Kasumi-1 (cell line): Measurements from ENCODE around the gene MESD.

Source experiments
- DNase-seq, 2 experiments: peaks; one replicate each; lab custom pipeline; 2025; lab: John Stamatoyannopoulos, UW

Gene MESD

GRCh38 chr15:80937718-80938117, 51.9 kb downstream of the MESD start:
- DNase-seq = no peak

- no peak for DNase-seq
These were observed 53.1 kb downstream of the MESD start for GRCh38 chr15:80936288-80937078.

DNA sequence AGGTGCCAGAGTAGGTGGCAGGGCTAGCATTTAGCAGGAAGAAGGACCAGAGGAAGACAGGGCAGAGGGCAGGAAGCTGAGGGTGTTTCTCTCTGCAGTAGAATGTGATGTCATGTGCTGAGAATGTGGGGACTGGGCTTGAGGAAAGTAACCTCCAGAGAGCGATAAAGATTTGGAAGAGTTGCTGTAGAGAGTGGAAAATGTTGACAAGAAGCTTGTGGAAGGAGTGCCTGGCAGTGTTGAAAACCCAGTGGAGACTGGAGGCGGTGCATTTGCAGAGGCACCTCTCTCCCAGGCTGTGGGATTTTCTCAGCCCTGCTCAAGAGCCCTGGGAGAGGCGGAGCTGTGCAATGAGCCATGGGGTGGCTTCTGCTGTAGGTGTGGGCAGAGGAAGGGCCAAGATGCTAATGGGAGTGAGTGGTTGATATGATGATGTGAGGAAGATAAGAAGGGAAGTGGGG, 54.8 kb downstream of the MESD start:
- DNase-seq = no peak

DNA sequence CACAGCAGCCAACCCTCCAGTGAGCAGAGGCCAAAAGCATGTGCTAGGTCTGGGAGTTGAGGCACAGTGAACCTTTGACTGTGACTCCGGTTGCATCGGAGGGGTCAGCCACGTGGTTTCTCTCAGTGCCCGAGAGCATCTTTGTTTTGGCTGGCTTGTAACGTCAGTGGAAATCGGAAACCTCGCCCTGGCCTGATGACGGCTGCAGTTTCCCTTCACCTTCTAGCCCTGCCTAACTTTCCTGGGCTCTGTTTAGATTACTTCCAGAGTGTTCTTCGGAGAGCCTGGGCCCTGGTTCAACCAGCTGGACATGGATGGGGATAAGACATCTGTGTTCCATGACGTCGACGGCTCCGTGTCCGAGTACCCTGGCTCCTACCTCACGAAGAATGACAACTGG, 56.6 kb downstream of the MESD start:
- DNase-seq = no peak

- DNase-seq = no peak
These were observed 57.2 kb downstream of the MESD start for GRCh38 chr15:80932513-80932815.

GRCh38 chr15:80931721-80932512, 57.7 kb downstream of the MESD start:
- DNase-seq = no peak

GRCh38 chr15:80931191-80931590, 58.4 kb downstream of the MESD start:
- DNase-seq = no peak

DNA sequence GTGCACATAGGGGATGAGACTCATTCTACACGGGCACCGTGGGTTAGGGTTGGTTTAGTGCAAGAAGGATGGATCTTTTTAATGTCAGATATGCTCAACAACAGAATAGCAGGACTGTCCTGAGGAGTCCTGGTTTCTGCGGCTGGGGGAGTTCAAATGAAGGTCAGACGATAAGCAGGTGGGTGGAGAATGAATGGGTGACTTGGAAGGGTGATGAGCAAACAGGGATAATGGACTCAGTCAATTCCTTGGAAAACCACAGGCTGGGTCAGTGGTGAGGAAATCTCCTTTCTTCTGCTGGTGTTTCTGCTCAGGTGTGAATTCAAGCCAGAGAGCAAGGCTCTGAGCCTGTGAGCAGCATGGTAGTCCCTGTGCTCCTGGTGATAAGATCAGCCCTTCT, 59.9 kb downstream of the MESD start:
- DNase-seq = no peak

GRCh38 chr15:80929225-80929624, 60.4 kb downstream of the MESD start:
- no peak for DNase-seq

GRCh38 chr15:80926126-80926525, 63.5 kb downstream of the MESD start:
- no peak for DNase-seq

DNA sequence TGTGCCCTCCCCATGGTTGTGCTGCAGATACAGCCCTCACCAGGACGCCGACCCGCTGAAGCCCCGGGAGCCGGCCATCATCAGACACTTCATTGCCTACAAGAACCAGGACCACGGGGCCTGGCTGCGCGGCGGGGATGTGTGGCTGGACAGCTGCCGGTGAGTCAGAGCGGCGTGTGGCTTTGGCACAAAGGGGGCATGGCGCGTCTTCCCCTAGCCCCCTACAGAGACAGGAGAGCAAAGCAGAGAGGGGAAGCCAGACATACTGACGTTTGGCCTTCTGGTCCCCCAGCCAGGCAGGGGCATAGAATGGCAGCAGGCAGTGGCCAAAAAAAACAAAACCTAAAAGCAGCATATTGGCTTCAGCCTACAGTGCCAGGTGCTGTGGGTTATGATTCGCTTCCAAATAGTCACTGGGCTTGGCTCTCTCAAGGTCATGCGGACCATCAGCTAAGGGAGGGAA, 64.0 kb downstream of the MESD start:
- DNase-seq = no peak

GRCh38 chr15:80924278-80924677, 65.3 kb downstream of the MESD start:
- no peak for DNase-seq

DNA sequence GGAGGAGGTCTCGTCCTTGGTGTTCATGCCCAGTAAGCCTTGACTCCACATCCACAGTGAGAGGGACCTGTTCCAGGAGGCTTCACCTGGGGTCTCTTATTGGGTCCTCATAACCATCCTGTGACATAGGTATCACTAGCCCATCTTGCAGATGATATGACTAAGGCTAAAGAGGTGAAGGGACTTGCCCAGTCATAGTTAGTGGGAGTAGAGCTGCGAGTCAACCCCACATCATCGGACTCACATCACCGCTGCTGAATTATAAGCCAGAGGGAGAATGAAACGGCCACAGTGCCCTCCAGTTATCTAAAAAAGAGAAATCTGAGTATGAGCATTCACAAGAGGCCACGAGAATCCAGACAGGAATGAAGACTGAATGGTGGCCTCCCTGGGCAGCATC, 66.0 kb downstream of the MESD start:
- DNase-seq = no peak

DNA sequence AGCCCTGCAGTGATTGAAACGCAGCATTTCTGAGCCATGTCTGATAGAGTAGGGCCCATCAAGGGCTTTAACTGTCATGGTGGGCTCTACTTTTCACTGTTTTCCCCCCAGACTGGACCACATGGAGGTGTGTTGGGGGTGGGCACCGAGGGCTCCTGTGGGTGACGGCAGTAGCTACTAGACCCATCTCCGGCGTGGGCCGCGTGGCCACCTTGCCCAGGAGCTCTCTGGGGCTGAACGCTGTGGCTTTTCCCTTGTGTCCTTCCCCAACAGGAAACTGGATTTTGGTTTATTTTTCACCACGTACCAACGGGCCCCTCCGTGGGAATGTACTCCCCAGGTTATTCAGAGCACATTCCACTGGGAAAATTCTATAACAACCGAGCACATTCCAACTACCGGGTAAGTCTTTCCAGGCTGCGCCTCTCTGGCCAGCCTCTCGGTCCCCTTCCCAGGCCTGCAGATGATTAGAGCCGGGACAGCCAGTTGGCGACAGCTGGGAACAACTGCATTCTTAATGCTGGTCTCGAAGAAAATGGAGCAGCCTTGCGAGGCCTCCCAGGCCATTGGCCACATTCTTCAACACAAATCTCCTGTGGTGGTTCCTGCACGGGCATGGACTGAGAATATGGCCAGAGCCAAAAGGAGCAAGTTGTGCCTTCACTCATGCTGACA, 67.7 kb downstream of the MESD start:
- no peak for DNase-seq

DNA sequence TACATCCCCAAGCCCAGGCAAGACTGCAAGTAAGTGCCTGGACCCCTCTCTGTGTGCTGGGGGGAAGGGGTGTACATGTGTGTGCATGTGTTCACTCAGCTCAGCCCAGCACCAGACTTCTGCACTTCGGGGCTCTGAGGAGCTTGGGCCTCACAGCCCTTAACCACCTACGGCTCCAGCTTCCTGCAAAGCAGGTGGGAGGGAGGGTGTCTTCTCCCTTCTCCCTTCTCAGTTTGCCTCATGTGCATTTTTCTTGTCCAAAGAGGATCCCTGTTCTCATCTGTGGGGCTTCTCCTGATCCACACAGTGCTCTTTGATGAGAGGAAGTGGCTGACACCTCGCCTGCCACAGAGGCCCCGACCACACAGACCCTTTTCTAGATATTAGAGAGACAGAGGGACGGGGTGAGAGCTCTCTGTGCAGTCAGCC, 69.3 kb downstream of the MESD start:
- DNase-seq = no peak

DNA sequence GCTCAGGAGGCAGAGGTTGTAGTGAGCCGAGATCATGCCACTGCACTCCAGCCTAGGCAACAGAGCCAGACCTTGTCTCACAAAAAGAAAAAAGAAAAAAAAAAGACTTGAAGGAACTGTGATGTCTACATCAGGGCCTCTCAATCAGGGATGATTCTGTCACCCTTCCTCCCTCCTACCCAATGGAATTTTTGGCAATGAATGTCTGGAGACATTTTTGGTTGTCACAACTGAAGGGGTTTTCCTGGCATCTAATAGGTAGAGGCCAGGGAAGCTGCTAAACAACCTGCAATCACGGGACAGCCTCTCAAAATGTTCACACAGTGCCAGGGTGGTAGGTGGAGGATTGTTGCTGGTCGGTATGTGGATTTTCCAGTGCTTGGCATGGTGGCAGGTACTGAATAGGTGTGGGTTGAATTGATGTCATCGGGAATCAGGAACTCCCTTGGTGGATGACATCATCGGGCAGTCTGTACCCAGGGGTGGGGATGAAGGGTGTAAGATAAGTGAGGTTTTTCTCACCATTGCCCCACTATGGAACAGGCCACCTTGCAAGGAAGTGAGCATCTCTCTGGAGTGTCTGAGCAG, 71.3 kb downstream of the MESD start:
- no peak for DNase-seq

- DNase-seq = no peak
These were observed 73.6 kb downstream of the MESD start for GRCh38 chr15:80916056-80916455.

- DNase-seq = no peak
These were observed 74.1 kb downstream of the MESD start for GRCh38 chr15:80915472-80915871.

DNA sequence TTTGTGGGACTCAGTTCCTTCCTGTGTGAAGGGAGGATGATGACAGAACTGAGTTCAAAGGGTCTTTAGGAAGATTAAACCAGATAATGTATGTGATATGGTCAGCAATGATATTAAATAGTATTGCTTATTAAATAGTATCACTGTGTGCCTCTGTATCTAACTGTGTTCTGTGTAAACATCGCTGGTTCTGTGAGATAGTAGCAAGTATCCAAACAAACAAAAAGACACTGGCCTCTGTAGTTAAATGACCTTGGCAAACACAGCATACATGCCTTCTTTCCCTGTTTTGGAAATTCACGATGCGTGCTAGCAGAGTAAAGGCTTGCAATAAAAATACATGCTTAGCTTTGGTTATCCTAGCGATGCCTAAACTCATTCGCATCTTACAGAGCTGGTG, 76.1 kb downstream of the MESD start:
- DNase-seq = no peak

DNA sequence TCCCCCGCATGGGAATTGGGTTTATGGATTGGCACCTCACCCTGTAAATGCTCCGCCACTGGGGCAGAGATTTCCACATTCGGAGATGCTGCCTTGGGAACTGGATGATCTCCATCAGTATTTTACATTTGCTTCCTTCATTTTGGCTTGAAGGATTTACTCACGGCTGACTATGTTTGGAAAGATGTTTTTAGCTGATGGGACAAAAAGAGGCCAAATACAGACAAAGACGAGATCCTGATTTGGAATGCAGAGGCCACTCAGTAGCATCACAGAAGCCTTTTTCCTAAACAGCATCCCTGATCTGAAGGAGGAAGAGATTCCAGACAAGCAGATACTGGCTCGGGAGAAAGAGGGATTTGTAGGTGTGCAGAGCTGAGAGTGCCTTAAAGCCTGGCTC, 76.9 kb downstream of the MESD start:
- no peak for DNase-seq

GRCh38 chr15:80911821-80912220, 77.8 kb downstream of the MESD start:
- no peak for DNase-seq

DNA sequence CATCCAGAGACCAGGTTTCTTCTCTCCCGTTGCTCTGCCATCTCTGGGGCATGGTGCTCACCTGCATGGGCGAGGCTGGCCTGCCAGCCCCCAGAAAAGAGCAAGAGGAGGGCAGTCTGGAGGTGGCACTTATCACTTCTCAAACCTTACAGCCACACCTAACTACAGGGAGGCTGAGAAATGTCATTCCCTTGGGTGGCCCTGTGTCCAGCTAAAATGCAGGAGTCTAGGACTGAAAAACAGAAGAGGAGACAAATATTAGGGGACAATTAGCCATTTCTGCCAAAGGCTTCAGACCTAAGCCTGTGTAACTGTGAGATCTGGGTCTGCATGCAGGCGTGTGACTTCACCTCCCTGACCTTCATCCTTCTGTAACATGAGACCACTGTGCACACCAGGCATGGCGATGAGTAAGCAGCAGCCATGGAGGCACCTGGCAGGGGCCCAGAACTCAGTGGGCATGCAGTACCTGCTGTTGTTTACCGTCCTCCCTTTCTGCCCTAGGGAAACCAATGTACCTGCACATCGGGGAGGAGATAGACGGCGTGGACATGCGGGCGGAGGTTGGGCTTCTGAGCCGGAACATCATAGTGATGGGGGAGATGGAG, 83.4 kb downstream of the MESD start:
- no peak for DNase-seq
